SK-N-SH treated with all-trans-retinoic acid at 6 μM for 48 hours (cell line): ENCODE data around the gene RGS7.

Source experiments
- BACH2 ChIP-seq: fragments of 250-450 bp; sonication (Bioruptor Pico); IDR thresholded peaks from 2 replicates; pipeline ENCODE4 v1.9.0; 2021; ENCODE audit warnings: mild to moderate bottlenecking, borderline replicate concordance
- CREB5 ChIP-seq: fragments of 250-450 bp; sonication (Bioruptor Pico); IDR thresholded peaks from 2 replicates; pipeline ENCODE4 v1.5.1; 2020; ENCODE audit warnings: low read depth, mild to moderate bottlenecking, moderate library complexity
- CSDC2 ChIP-seq: fragments of 250-450 bp; sonication (Bioruptor Pico); IDR thresholded peaks from 2 replicates; pipeline ENCODE4 v1.5.0; 2020; ENCODE audit warnings: mild to moderate bottlenecking, moderate library complexity
- CSRNP3 ChIP-seq: fragments of 250-450 bp; sonication (Bioruptor Pico); IDR thresholded peaks from 2 replicates; pipeline ENCODE4 v1.5.1; 2021; ENCODE audit warnings: mild to moderate bottlenecking, moderate library complexity
- OSR1 ChIP-seq: fragments of 250-450 bp; sonication (Bioruptor Pico); IDR thresholded peaks from 2 replicates; pipeline ENCODE4 v1.8.0; 2022; ENCODE audit warnings: moderate library complexity, mild to moderate bottlenecking, inconsistent platforms
- PPARA ChIP-seq: fragments of 250-450 bp; sonication (Bioruptor Pico); IDR thresholded peaks from 2 replicates; pipeline ENCODE4 v1.5.0; 2020; ENCODE audit warnings: mild to moderate bottlenecking, borderline replicate concordance
- TOX ChIP-seq: fragments of 250-450 bp; sonication (Bioruptor Pico); IDR thresholded peaks from 2 replicates; pipeline ENCODE4 v1.8.0; 2021; ENCODE audit warnings: mild to moderate bottlenecking, moderate library complexity, borderline replicate concordance
- ZFP3 ChIP-seq: fragments of 250-450 bp; sonication (Bioruptor Pico); IDR thresholded peaks from 2 replicates; pipeline ENCODE4 v1.5.0; 2020; ENCODE audit warnings: mild to moderate bottlenecking, moderate library complexity
- ZFP30 ChIP-seq: fragments of 450-650 bp; formaldehyde crosslinking; IDR thresholded peaks from 2 replicates; pipeline ENCODE4 v1.5.0; 2022; ENCODE audit warnings: mild to moderate bottlenecking, moderate library complexity
- ZNF565 ChIP-seq: fragments of 450-650 bp; formaldehyde crosslinking; conservative IDR thresholded peaks from 2 replicates; pipeline ENCODE4 v1.5.0; 2020; ENCODE audit warnings: low read depth, mild to moderate bottlenecking, moderate library complexity
- ZNF8 ChIP-seq: fragments of 450-650 bp; formaldehyde crosslinking; IDR thresholded peaks from 2 replicates; pipeline ENCODE4 v1.5.0; 2020; ENCODE audit warnings: mild to moderate bottlenecking, moderate library complexity
- TF ChIP-seq, protein P1 (sequence below): fragments of 250-450 bp; sonication (Bioruptor Pico); IDR thresholded peaks from 2 replicates; pipeline ENCODE4 v1.5.0; 2020; ENCODE audit warnings: mild to moderate bottlenecking, moderate library complexity

DNA sequence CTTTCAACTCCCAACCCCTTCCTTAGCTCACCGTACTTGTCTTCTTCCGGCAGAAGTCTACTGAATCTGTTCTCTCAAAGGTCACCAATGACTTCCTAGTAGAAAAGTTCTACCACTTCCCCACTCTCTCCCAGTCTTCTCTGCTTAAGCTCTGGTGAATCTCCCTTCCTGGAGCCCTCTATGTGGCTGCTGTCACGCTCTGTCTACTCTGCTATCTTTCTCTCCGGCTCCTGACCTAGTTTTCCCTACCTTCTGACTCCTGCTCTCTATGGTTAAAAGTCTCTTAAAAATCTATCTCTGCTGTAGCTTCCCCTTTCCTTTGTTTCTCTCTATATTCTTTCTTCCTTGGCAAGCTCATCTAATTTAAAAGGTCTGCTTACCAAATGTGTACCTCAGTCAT lies 394.9 kb downstream of the RGS7 start:
- TF ChIP-seq CSDC2 (CRISPR knock-in tag) (no peak), ZFP30 (no peak), ZNF565 (CRISPR knock-in tag) (no peak), ZNF8 (CRISPR knock-in tag) (no peak), ZFP3 (CRISPR knock-in tag) (no peak), CSRNP3 (no peak), CREB5 (CRISPR knock-in tag) (no peak), PPARA (CRISPR knock-in tag) (no peak), TOX (no peak), BACH2 (CRISPR knock-in tag) (no peak), OSR1 (CRISPR knock-in tag) (no peak)
- TF ChIP-seq, protein P1, sequence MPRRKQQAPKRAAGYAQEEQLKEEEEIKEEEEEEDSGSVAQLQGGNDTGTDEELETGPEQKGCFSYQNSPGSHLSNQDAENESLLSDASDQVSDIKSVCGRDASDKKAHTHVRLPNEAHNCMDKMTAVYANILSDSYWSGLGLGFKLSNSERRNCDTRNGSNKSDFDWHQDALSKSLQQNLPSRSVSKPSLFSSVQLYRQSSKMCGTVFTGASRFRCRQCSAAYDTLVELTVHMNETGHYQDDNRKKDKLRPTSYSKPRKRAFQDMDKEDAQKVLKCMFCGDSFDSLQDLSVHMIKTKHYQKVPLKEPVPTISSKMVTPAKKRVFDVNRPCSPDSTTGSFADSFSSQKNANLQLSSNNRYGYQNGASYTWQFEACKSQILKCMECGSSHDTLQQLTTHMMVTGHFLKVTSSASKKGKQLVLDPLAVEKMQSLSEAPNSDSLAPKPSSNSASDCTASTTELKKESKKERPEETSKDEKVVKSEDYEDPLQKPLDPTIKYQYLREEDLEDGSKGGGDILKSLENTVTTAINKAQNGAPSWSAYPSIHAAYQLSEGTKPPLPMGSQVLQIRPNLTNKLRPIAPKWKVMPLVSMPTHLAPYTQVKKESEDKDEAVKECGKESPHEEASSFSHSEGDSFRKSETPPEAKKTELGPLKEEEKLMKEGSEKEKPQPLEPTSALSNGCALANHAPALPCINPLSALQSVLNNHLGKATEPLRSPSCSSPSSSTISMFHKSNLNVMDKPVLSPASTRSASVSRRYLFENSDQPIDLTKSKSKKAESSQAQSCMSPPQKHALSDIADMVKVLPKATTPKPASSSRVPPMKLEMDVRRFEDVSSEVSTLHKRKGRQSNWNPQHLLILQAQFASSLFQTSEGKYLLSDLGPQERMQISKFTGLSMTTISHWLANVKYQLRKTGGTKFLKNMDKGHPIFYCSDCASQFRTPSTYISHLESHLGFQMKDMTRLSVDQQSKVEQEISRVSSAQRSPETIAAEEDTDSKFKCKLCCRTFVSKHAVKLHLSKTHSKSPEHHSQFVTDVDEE = no peak
